C4-2B (cell line): ENCODE measurements around the gene ZNF423.

Experiments
- ZFX ChIP-seq: fragments of 450-650 bp; IDR thresholded peaks from 2 replicates; pipeline ENCODE4 v1.6.1; 2017
- TF ChIP-seq, protein P1 (sequence below): fragments of 450-650 bp; conservative IDR thresholded peaks from 2 replicates; pipeline ENCODE4 v1.5.1; 2017; ENCODE audit warnings: mild to moderate bottlenecking

DNA sequence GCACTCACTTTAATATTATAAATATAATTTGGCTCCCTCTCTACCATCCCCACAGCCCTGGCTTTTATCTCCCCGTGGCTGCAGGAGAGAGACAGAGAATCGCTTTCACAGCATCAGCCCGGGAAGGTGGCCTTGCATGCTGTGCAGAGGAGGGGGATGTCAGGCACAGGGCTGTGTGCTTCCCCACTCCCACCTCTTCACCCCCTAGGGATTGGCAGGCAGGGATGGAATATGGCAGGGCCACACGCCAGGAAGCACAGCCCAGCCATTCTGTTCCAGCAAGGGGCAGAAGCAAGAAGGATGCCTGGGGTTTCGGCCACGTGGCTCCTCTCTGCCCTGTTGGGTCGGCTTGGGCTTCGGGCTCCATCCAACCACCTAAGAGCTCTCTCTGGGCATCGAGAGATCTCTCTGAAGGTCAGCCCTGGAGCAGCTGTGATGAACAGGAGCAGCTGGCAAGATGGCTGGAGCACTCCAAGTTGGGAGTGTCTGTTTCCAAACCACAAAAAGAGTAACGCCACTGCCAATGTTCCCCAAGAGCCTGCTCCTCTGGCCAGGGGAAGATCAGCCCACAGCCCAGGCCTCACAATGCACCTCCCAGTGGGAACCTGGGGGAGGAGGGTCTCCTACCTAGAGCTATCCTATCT is 259.1 kb downstream of the ZNF423 start:
- no peak for TF ChIP-seq ZFX
- TF ChIP-seq, protein P1, sequence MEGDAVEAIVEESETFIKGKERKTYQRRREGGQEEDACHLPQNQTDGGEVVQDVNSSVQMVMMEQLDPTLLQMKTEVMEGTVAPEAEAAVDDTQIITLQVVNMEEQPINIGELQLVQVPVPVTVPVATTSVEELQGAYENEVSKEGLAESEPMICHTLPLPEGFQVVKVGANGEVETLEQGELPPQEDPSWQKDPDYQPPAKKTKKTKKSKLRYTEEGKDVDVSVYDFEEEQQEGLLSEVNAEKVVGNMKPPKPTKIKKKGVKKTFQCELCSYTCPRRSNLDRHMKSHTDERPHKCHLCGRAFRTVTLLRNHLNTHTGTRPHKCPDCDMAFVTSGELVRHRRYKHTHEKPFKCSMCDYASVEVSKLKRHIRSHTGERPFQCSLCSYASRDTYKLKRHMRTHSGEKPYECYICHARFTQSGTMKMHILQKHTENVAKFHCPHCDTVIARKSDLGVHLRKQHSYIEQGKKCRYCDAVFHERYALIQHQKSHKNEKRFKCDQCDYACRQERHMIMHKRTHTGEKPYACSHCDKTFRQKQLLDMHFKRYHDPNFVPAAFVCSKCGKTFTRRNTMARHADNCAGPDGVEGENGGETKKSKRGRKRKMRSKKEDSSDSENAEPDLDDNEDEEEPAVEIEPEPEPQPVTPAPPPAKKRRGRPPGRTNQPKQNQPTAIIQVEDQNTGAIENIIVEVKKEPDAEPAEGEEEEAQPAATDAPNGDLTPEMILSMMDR = no peak
